ENCODE results near the gene IREB2. TPM values are rescaled to one million over a fixed set of nuclear protein-coding genes. Genes with fewer than 3 reads are reported as not detected.
A peak's percentile ranks its signal among the peaks of the same experiment; 100 is the strongest.

Gene IREB2
- total and polyA plus RNA-seq, 2 of the 13 experiments (the other 11 are each of a cell fraction or from before 2014, with no cell fraction given): 24.2 to 30.4 TPM

- TF ChIP-seq NFKBIZ (CRISPR knock-in tag; IDR thresholded peaks at IDR 0.05) (no peak), KLF12 (CRISPR knock-in tag; IDR thresholded peaks at IDR 0.05; ENCODE audit: borderline replicate concordance) (no peak), ZNF264 (CRISPR knock-in tag; IDR thresholded peaks at IDR 0.05) (no peak), ERF (CRISPR knock-in tag; IDR thresholded peaks at IDR 0.05) (no peak), ZMYM2 (CRISPR knock-in tag; IDR thresholded peaks at IDR 0.05) (no peak), ARID2 (CRISPR knock-in tag; IDR thresholded peaks at IDR 0.05; ENCODE audit: borderline replicate concordance) (0 out of 2 replicates have a peak, but pooled peaks have one; percentile 1), POLR2AphosphoS5 (IDR thresholded peaks at IDR 0.05; ENCODE audit: low read depth, low read length) (no peak), THAP11 (CRISPR knock-in tag; IDR thresholded peaks at IDR 0.05) (no peak), MAFG (CRISPR knock-in tag; IDR thresholded peaks at IDR 0.05) (no peak)
These were observed 69.8 kb downstream of the IREB2 start (continued) for GRCh38 chr15:78507831-78508160.

- intact Hi-C loops (cut with micrococcal nuclease; ENCODE audit: unreplicated experiment): loop anchor here (5.0 to 10.0 kb wide), 2 partner anchors 34 to 57 kb away; partner anchors contain the start of genes CHRNA5 and PSMA4
- CTCF ChIA-PET (ENCODE audit: low intra/inter-chr PET ratio, low total read pairs): no interaction called here
- DNase-seq (ENCODE audit: low spot score): peak; percentile 3
- TF ChIP-seq, protein P1, sequence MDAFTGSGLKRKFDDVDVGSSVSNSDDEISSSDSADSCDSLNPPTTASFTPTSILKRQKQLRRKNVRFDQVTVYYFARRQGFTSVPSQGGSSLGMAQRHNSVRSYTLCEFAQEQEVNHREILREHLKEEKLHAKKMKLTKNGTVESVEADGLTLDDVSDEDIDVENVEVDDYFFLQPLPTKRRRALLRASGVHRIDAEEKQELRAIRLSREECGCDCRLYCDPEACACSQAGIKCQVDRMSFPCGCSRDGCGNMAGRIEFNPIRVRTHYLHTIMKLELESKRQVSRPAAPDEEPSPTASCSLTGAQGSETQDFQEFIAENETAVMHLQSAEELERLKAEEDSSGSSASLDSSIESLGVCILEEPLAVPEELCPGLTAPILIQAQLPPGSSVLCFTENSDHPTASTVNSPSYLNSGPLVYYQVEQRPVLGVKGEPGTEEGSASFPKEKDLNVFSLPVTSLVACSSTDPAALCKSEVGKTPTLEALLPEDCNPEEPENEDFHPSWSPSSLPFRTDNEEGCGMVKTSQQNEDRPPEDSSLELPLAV (CRISPR knock-in tag; conservative IDR thresholded peaks at IDR 0.05; ENCODE audit: low read depth): no peak
- TF ChIP-seq HNF4A (CRISPR knock-in tag; IDR thresholded peaks at IDR 0.05) (peak; percentile 33; the same call in 1 of the 2 replicates), PREB (CRISPR knock-in tag; IDR thresholded peaks at IDR 0.05) (no peak), ZNF614 (CRISPR knock-in tag; IDR thresholded peaks at IDR 0.05; ENCODE audit: borderline replicate concordance) (no peak), PRPF4 (IDR thresholded peaks at IDR 0.05; ENCODE audit: low read depth, low read length, poor library complexity, severe bottlenecking) (no peak)
These were observed 70.3 kb downstream of the IREB2 start for GRCh38 chr15:78508272-78508671.

More at GRCh38 chr15:78508272-78508671, 70.3 kb downstream of the IREB2 start:
- H3K9me3 ChIP-seq (ENCODE audit: low read length): no peaks in the 10 kb centered on the region
- peaks cover 29% of the 10 kb centered on the region for H3K4me1 ChIP-seq (ENCODE audit: insufficient read depth, low read length)
- POLR2A ChIA-PET: interaction anchor here (1.4 to 3.6 kb wide), 4 partner anchors 32 to 209 kb away, joined by 4 to 17 read pairs (median 8); partner anchors contain the start of genes CHRNA5, IREB2, PSMA4 and SKIC8
- FAIRE-seq (no peak), ATAC-seq (no peak)
- peak overlapping the region; percentile 63 for H3K9ac ChIP-seq (ENCODE audit: insufficient read depth, low read depth, low read length)
- H4K20me1 ChIP-seq (ENCODE audit: insufficient read depth, low read length): no peaks in the 10 kb centered on the region
- H3K4me3 ChIP-seq (replicated peaks in 1 of 3; ENCODE audit: insufficient read depth in 1 of 3, low read depth in 2 of 3, low read length in 3 of 3): peak overlapping the region; percentile 69 to 84 (median 83)
- 7% methylated on average over 6 of the region's 6 CpGs for WGBS (ENCODE audit: low lambda C conversion rate)
- no peaks in the 10 kb centered on the region; a peak in 1 of 5 replicates for H3K27me3 ChIP-seq (ENCODE audit: control insufficient read depth in 1 of 2, insufficient read depth in 2 of 2, low read length in 2 of 2)
- no peaks in the 10 kb centered on the region for H3K36me3 ChIP-seq (replicated peaks in 1 of 2; ENCODE audit: control insufficient read depth in 1 of 2, insufficient read depth in 2 of 2, low read length in 2 of 2)
- in situ Hi-C loops (cut with HindIII; ENCODE audit: extremely low pct_ligation_motif_present, low pct_unique_long_range_greater_than_20kb): no loop called here
- peak overlapping the region; percentile 55 for H3K27ac ChIP-seq (ENCODE audit: extremely low read length, insufficient read depth, low read length)
- no TSS peak for BruUV-seq (replicated peaks)
- H2AFZ ChIP-seq (ENCODE audit: low read length): peak overlapping the region; percentile 84
- no peaks in the 10 kb centered on the region for H3K79me2 ChIP-seq (ENCODE audit: insufficient read depth, low read length)
- H3K4me2 ChIP-seq (ENCODE audit: low read depth, low read length): peak overlapping the region; percentile 95

Data from HepG2 (cell line).